ENCODE measurements around the gene FGF12.

The FGF12 gene

DNA sequence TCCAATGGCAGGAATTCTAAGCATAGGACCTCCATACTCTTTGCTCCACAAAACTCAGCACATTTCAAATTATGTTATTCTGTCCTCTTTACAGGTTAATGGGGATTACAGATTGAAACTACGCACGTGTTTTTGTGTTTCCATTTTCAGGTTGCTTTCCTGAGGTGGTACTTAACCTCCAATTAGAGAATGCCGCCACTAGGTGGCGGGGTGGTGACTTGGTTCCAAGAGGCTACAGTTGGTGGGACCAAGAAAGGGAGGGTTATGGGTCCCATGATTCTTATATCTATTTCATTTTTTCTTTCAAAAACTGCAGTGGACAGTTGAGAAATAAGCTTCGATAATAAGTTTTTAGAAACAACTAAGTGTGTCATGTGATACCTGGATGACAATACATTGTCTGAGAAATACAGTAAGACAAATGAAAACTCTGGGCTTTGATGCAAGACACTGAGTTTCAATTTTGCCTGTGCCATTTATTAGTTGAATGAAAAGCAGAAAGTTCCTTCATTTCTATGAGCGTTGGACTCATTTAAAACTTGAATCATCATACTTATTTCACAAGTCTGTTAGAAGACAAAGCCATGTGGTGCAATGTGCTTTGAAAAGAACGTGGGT, 539.0 kb downstream of the FGF12 start:
- in situ Hi-C loops (cut with MboI; ENCODE audit: low sequenced_read_pairs, unreplicated experiment), result no loop called here
- peak; percentile 62 for DNase-seq (ENCODE audit: low spot score)
- TF ChIP-seq, protein P1, sequence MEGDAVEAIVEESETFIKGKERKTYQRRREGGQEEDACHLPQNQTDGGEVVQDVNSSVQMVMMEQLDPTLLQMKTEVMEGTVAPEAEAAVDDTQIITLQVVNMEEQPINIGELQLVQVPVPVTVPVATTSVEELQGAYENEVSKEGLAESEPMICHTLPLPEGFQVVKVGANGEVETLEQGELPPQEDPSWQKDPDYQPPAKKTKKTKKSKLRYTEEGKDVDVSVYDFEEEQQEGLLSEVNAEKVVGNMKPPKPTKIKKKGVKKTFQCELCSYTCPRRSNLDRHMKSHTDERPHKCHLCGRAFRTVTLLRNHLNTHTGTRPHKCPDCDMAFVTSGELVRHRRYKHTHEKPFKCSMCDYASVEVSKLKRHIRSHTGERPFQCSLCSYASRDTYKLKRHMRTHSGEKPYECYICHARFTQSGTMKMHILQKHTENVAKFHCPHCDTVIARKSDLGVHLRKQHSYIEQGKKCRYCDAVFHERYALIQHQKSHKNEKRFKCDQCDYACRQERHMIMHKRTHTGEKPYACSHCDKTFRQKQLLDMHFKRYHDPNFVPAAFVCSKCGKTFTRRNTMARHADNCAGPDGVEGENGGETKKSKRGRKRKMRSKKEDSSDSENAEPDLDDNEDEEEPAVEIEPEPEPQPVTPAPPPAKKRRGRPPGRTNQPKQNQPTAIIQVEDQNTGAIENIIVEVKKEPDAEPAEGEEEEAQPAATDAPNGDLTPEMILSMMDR (IDR thresholded peaks at IDR 0.05; ENCODE audit: borderline replicate concordance, control extremely low read depth, extremely low read depth, insufficient read depth, missing control alignments), result peak; percentile 63

GRCh38 chr3:192187485-192188051, 539.8 kb downstream of the FGF12 start:
- TF ChIP-seq, protein P1 (IDR thresholded peaks at IDR 0.05; ENCODE audit: borderline replicate concordance, control extremely low read depth, extremely low read depth, insufficient read depth, missing control alignments), result no peak
- DNase-seq (ENCODE audit: low spot score), result no peak
- in situ Hi-C loops (cut with MboI; ENCODE audit: low sequenced_read_pairs, unreplicated experiment), result no loop called here

DNA sequence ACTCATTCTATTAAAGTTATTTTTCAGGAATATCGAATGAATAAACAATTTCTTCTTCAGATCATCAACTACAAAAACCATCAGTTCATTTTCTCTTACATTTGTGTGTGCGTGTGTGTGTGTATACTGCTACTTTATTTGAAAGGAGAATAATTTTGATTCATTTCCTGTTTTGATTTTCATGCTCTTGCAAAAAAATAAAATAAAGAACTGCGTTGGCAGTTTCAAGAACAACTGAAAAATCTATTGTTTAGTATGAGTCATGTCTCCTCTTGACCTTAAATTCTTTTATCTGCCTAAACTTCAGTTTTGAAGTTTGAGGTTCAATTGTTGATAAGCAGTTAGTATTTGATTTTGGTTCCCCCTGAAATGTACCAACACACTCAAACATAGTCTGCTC, 540.8 kb downstream of the FGF12 start:
- no peak for DNase-seq (ENCODE audit: low spot score)
- in situ Hi-C loops (cut with MboI; ENCODE audit: low sequenced_read_pairs, unreplicated experiment), result no loop called here
- TF ChIP-seq, protein P1 (IDR thresholded peaks at IDR 0.05; ENCODE audit: borderline replicate concordance, control extremely low read depth, extremely low read depth, insufficient read depth, missing control alignments), result no peak

DNA sequence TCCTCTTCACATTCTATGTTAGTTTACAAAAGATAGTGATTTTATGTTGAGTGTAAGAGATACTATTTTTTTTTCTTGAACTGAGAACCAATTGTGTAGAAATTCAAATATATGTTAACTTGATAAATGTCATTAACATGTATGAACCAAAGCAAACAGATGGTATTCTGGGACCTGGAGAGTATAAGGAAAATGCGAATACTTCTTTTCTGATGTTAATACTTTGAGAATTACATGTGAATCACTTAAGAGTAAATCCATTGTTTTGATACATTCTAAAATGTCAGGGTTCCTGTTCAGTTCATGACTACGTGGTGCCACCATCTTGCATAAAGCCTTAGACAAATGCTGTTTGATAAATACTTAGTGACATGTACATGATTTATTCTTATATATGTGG, 541.3 kb downstream of the FGF12 start:
- TF ChIP-seq, protein P1 (IDR thresholded peaks at IDR 0.05; ENCODE audit: borderline replicate concordance, control extremely low read depth, extremely low read depth, insufficient read depth, missing control alignments), result no peak
- no peak for DNase-seq (ENCODE audit: low spot score)
- in situ Hi-C loops (cut with MboI; ENCODE audit: low sequenced_read_pairs, unreplicated experiment), result no loop called here

DNA sequence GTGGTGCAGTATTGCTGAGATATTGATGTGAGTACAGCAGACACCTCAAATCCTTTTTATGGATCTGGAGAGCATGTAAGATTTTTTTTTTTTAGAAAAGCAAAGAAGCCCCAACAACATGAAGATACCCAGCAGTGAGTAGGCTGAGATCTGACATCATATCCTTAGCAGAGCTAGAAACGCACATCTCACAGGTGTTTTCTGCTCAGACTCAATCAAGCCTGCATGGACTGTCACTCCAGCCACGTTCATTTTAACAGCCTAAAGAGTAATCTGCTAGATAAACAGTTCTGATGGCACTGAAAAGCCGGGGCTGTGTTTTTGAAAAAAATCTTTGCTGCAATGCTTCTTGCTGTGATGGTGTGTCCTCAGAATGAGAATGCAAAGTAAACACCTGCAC, 544.2 kb downstream of the FGF12 start:
- TF ChIP-seq, protein P1 (IDR thresholded peaks at IDR 0.05; ENCODE audit: borderline replicate concordance, control extremely low read depth, extremely low read depth, insufficient read depth, missing control alignments), result no peak
- DNase-seq (ENCODE audit: low spot score), result no peak
- in situ Hi-C loops (cut with MboI; ENCODE audit: low sequenced_read_pairs, unreplicated experiment), result no loop called here

DNA sequence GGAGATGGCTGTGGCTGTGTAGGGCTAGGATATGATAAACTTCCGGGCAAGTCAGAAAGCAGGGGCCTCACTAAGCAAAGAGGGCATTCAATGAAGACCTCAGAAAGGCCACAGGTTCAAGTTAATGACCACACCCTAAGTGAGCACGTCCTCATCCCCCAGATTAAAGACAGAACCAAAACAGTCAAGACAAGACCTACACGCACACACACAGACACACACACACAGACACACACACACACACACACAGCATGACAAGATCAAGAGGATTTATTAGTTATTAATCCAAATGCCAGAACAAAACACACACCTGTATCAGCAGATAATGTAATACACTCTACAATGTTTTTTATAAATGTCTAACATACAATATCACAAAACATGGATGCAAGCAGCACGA, 546.2 kb downstream of the FGF12 start:
- in situ Hi-C loops (cut with MboI; ENCODE audit: low sequenced_read_pairs, unreplicated experiment), result no loop called here
- TF ChIP-seq, protein P1 (IDR thresholded peaks at IDR 0.05; ENCODE audit: borderline replicate concordance, control extremely low read depth, extremely low read depth, insufficient read depth, missing control alignments), result no peak
- no peak for DNase-seq (ENCODE audit: low spot score)
